GM19452 (cell line): ENCODE results near the gene SETD5.

Source experiments
- ATAC-seq: cut with Tn5 transposase; IDR thresholded peaks from one replicate; pipeline ENCODE4 v1.9.1; 2021; ENCODE audit not compliant: unreplicated experiment

SETD5 gene

GRCh38 chr3:9512456-9513045 lies 115.1 kb downstream of the SETD5 start:
- ATAC-seq = no peak

- no peak for ATAC-seq
These were observed 116.9 kb downstream of the SETD5 start for GRCh38 chr3:9514306-9514705.

DNA sequence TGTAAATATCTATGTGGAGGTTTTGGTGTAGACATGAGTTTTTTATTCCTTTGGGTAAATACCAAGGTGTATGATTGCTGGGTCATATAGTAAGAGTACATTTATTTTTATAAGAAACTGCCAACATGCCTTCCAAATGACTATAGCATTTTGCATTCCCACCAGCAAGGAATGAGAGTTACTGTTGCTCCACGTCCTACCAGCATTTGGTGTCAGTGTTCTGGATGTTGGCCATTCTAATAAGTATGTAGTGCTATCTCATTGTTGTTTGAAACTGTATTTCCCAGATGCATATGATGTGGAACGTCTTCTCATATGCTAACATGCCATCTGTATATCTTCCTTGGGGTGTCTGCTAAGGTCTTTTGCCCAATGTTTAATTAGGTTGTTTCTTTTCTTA lies 117.5 kb downstream of the SETD5 start:
- ATAC-seq = no peak

DNA sequence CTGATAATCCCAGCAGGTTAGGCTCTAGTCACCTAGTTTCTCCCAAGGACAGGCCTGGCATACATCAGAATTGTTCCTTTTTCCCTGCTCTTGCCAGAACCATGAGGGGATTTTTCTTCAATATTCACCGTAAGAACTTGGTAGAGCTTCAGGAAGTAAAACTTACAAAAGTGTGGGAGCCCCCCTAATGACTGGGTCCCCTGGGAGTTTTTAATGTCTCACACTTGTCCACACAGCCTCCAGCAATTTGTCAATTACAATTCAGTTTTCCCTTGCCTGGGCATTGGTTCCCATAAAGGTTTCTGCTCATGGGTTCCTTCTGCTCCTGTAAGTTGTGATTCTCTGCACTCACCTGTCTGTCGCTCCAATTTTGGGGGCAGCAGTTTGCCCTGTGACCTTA lies 127.7 kb downstream of the SETD5 start:
- ATAC-seq = no peak
